ENCODE measurements around the gene CFAP90.

The CFAP90 gene

GRCh38 chr5:7823594-7823993, 27.3 kb downstream of the CFAP90 start:
- DNase-seq (ENCODE audit: low read depth in 2 of 2), result no peak

- DNase-seq (ENCODE audit: low read depth in 2 of 2), result no peak
Measured at GRCh38 chr5:7822449-7822848, 28.5 kb downstream of the CFAP90 start.

- DNase-seq (ENCODE audit: low read depth in 2 of 2), result no peak
Measured at GRCh38 chr5:7816535-7816901, 34.4 kb downstream of the CFAP90 start.

GRCh38 chr5:7815892-7816534, 34.9 kb downstream of the CFAP90 start:
- DNase-seq (ENCODE audit: low read depth in 2 of 2), result peak; percentile 55 to 58

GRCh38 chr5:7814816-7815215, 36.1 kb downstream of the CFAP90 start:
- no peak for DNase-seq (ENCODE audit: low read depth in 2 of 2)

- DNase-seq (ENCODE audit: low read depth in 2 of 2), result no peak
Measured at GRCh38 chr5:7813576-7813975, 37.4 kb downstream of the CFAP90 start.

- no peak for DNase-seq (ENCODE audit: low read depth in 2 of 2)
Measured at GRCh38 chr5:7813007-7813406, 37.9 kb downstream of the CFAP90 start.

GRCh38 chr5:7811715-7812114, 39.2 kb downstream of the CFAP90 start:
- no peak for DNase-seq (ENCODE audit: low read depth in 2 of 2)

- DNase-seq (ENCODE audit: low read depth in 2 of 2), result no peak
Measured at GRCh38 chr5:7808998-7809397, 41.9 kb downstream of the CFAP90 start.

GRCh38 chr5:7805379-7805778, 45.6 kb downstream of the CFAP90 start:
- no peak for DNase-seq (ENCODE audit: low read depth in 2 of 2)

GRCh38 chr5:7803937-7804336, 47.0 kb downstream of the CFAP90 start:
- DNase-seq (ENCODE audit: low read depth in 2 of 2), result no peak

GRCh38 chr5:7802855-7803254, 48.1 kb downstream of the CFAP90 start:
- DNase-seq (ENCODE audit: low read depth in 2 of 2), result no peak

GRCh38 chr5:7801891-7802614, 48.9 kb downstream of the CFAP90 start:
- no peak for DNase-seq (ENCODE audit: low read depth in 2 of 2)

GRCh38 chr5:7795306-7795705, 55.6 kb downstream of the CFAP90 start:
- no peak for DNase-seq (ENCODE audit: low read depth in 2 of 2)

- DNase-seq (ENCODE audit: low read depth in 2 of 2), result no peak
Measured at GRCh38 chr5:7794823-7795222, 56.1 kb downstream of the CFAP90 start.

- DNase-seq (ENCODE audit: low read depth in 2 of 2), result no peak
Measured at GRCh38 chr5:7794311-7794710, 56.6 kb downstream of the CFAP90 start.

- DNase-seq (ENCODE audit: low read depth in 2 of 2), result no peak
Measured at GRCh38 chr5:7793895-7794294, 57.0 kb downstream of the CFAP90 start.

GRCh38 chr5:7789567-7789966, 61.4 kb downstream of the CFAP90 start:
- DNase-seq (ENCODE audit: low read depth in 2 of 2), result no peak

GRCh38 chr5:7787770-7788169, 63.2 kb downstream of the CFAP90 start:
- DNase-seq (ENCODE audit: low read depth in 2 of 2), result no peak

GRCh38 chr5:7784683-7785380, 66.1 kb downstream of the CFAP90 start:
- no peak for DNase-seq (ENCODE audit: low read depth in 2 of 2)

- DNase-seq (ENCODE audit: low read depth in 2 of 2), result no peak
Measured at GRCh38 chr5:7781899-7782298, 69.0 kb downstream of the CFAP90 start.
